HT-29 (cell line): ENCODE measurements around the gene ZBTB7A. TPM values are rescaled to one million over a fixed set of nuclear protein-coding genes. Genes with fewer than 3 reads are reported as not detected.
A peak's percentile ranks its signal among the peaks of the same experiment; 100 is the strongest.

ENCODE experiments used
- DNase-seq: peaks from one replicate; pipeline ENCODE4 v3.0.0-alpha.2; 2015; ENCODE audit warnings: low spot score
- total RNA-seq: library from RNA; depleted of rRNA; stranded (reverse); fragments of >200 nt; shearing (Covaris generic); gene quantifications from 2 replicates; pipeline ENCODE4 v1.2.3, GENCODE V29; 2014

The ZBTB7A gene
- total RNA-seq, 1 experiment from 2014 or later, result 72.7 TPM

GRCh38 chr19:4036576-4037300 is 30.0 kb downstream of the ZBTB7A start:
- DNase-seq, result no peak

- DNase-seq, result no peak
Observed at GRCh38 chr19:4035582-4035981, 31.1 kb downstream of the ZBTB7A start.

- no peak for DNase-seq
Observed at GRCh38 chr19:4035018-4035566, 31.6 kb downstream of the ZBTB7A start.

- DNase-seq, result no peak
Observed at GRCh38 chr19:4034048-4035017, 32.4 kb downstream of the ZBTB7A start.

GRCh38 chr19:4033028-4033956 is 33.4 kb downstream of the ZBTB7A start:
- no peak for DNase-seq

DNA sequence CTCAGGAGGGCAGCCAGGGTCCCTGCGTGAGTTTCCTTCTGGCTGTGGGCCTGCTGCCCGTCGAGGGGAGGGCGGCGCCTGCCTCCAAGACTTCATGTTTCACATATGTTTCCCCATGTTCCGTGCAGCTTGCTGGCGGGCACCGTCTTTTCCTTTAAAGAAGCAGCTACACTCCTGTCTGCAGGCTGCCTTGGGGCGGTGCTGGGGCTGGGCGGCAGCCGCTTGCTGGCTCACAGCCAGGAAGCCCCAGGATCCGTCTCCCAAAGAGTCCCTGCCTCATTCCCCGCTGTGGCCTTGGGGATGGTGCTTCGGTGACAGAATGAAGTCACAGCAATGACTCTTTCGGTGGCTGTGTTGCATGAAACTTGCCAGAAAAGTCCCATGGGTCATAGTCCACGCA is 34.3 kb downstream of the ZBTB7A start:
- no peak for DNase-seq

GRCh38 chr19:4031420-4031819 is 35.3 kb downstream of the ZBTB7A start:
- no peak for DNase-seq

- DNase-seq, result no peak
Observed at GRCh38 chr19:4030981-4031380, 35.7 kb downstream of the ZBTB7A start.

DNA sequence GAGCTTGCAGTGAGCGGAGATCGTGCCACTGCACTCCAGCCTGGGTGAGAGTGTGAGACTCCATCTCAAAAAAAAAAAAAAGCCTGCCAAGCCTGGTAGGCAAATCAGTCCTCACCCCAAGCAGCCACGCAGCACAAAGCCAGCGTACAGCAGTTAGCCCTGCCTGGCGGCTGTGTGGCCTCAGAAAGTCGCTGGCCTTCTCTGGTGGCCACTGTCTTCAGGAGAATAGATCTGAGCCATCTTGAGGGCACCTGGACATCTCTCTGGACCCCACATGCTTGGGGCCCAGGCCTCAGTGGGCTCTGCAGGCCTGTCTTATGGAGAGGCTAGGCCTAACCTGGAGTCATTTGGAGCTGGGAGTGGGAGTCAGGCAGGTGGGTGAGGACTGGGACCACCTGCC is 36.1 kb downstream of the ZBTB7A start:
- DNase-seq, result no peak

DNA sequence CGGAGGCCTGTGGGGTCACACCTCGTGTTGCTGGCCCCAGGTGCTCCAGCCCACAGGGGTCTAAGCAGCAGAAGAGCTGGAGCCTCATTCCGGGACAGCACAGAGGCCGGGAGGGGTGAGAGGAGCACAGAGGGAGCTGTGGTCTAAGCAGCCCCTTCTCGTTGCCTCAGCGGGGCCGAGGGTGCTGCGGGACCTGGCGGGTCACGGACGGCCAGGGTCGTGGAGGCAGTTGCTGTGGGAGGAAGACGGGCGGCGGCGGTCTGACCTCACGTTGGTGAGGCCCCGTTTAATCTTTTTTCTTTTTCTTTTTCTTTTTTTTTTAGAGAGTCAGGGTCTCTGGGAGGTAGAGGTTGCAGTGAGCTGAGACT is 37.5 kb downstream of the ZBTB7A start:
- DNase-seq, result no peak

- no peak for DNase-seq
Observed at GRCh38 chr19:4028334-4029246, 38.1 kb downstream of the ZBTB7A start.

GRCh38 chr19:4027146-4027545 is 39.6 kb downstream of the ZBTB7A start:
- no peak for DNase-seq

GRCh38 chr19:4025317-4025716 is 41.4 kb downstream of the ZBTB7A start:
- no peak for DNase-seq

- peak; percentile 56 for DNase-seq
Observed at GRCh38 chr19:4023600-4024398, 42.9 kb downstream of the ZBTB7A start.

- DNase-seq, result no peak
Observed at GRCh38 chr19:4019578-4019977, 47.1 kb downstream of the ZBTB7A start.

DNA sequence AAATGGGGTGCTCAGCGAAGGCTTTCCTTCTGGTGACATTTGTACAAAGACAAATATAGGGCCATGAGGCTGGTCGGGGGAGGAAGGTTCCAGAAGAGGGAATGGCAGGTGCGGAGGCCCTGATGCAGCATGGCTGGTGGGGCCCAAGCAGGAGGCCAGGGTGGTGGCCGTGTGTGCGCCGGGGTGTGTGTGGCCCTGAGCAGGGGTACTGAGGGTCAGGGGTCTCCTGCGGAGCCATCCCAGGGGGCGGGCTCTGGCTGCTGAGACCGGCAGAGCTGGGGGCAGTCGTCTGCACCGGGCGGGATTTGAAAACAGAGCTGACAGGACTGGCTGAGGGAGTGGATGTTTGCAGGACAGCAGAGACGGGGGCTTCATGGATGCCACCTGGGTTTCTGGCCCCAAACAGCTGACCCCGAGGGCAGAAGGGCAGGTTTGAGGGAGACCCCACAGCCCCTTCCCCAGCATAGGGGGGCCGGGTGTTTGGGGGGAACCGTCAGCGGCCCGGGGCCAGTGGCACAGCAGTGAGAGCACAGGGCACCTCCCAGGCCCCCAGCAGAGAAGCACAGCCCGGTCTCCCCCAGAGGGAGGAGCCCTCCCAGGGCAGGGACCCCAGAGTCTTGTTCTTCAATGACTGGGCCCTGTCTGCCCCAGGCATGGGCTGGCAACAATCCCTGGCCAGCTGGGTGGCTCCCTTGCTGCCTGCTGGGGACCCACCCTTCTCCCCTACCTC is 47.8 kb downstream of the ZBTB7A start:
- DNase-seq, result no peak

- DNase-seq, result no peak
Observed at GRCh38 chr19:4018140-4018613, 48.5 kb downstream of the ZBTB7A start.

DNA sequence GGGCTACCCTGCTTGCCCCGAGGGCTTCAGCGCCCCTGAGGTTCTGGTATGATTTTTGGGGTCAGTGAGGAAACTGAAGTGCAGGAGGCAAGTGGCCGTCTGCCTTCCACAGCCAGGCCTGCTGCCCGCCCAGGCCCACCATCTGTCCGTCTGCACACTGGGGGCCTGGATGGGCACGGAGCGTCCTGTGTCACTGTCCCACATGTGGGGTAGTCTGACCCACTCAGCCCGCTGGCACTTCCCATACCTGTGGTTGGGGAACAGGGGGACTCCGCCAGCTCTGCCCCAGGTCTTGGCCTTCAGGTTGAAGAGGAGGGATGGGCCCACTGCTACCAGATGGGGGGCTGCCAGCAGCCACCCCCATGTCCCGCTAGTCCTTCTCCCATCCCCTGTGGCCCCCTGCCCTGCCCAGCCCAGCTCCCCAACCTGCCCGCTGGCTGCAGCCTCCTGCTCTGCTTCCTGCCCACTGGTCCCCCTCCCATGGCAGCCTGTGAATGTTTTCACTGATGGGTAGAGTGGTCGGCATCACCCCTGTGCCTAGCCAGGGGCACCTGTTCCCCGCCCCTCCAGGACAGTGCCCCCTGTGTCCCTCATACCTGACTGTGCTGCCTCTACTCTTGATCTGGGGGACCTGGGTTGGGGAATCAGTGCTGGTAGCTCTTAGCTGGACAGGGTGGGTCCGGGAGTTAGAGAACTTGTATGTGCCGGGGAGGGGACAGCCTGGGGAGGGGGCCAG is 49.6 kb downstream of the ZBTB7A start:
- DNase-seq, result no peak
